SK-N-SH (cell line): ENCODE results near the gene RNF145.

Source experiments
- ELF1 ChIP-seq: IDR thresholded peaks from 2 replicates; pipeline ENCODE4 v1.4.0; 2012
- EP300 ChIP-seq, 2 experiments: IDR thresholded peaks; 2 replicates each; pipeline versions ENCODE4 v1.4.0 to v1.6.1; 2012; ENCODE audit warnings: borderline replicate concordance in 1 of 2, low read depth in 1 of 2, low read length in 1 of 2
- GATA2 ChIP-seq: sonication (generic); formaldehyde crosslinking; IDR thresholded peaks from 2 replicates; pipeline ENCODE4 v1.5.0; 2020; ENCODE audit warnings: mild to moderate bottlenecking, missing genetic modification reagents
- JUND ChIP-seq: IDR thresholded peaks from 2 replicates; pipeline ENCODE4 v1.4.0; 2012
- POLR2AphosphoS5 ChIP-seq: IDR thresholded peaks from 2 replicates; pipeline ENCODE4 v1.6.1; 2012; ENCODE audit warnings: low read depth, low read length
- RCOR1 ChIP-seq: fragments of 150-350 bp; IDR thresholded peaks from 2 replicates; pipeline ENCODE4 v1.6.1; 2017; ENCODE audit warnings: antibody characterized with exemption, low read length
- SMC3 ChIP-seq: IDR thresholded peaks from 2 replicates; pipeline ENCODE4 v1.6.1; 2012; ENCODE audit warnings: low read depth, low read length, improper control_type of control experiment
- TAF1 ChIP-seq: IDR thresholded peaks from 2 replicates; pipeline ENCODE4 v1.6.1; 2012; ENCODE audit warnings: low read depth, mild to moderate bottlenecking, low read length, moderate library complexity, borderline replicate concordance
- TF ChIP-seq, protein P1 (sequence below): fragments of 200-600 bp; sonication (generic); IDR thresholded peaks from 2 replicates; pipeline ENCODE4 v1.6.1; 2017; ENCODE audit warnings: antibody characterized with exemption, mild to moderate bottlenecking, moderate library complexity
- TF ChIP-seq, protein P2 (sequence below): fragments of 150-350 bp; IDR thresholded peaks from 2 replicates; pipeline ENCODE4 v1.6.1; 2017; ENCODE audit warnings: antibody characterized with exemption, low read length, low read depth, borderline replicate concordance
- TF ChIP-seq, protein P3 (sequence below): IDR thresholded peaks from 2 replicates; pipeline ENCODE4 v1.4.0; 2012; ENCODE audit warnings: low read depth, borderline replicate concordance
- TF ChIP-seq, protein P4 (sequence below): fragments of 150-350 bp; IDR thresholded peaks from 2 replicates; pipeline ENCODE4 v1.6.1; 2016; ENCODE audit warnings: mild to moderate bottlenecking, low read depth, low read length
- TF ChIP-seq, protein P5 (sequence below): IDR thresholded peaks from 2 replicates; pipeline ENCODE4 v1.6.1; 2012; ENCODE audit warnings: mild to moderate bottlenecking, low read depth, low read length, moderate library complexity
- TF ChIP-seq, protein P6 (sequence below): IDR thresholded peaks from 2 replicates; pipeline ENCODE4; 2012

DNA sequence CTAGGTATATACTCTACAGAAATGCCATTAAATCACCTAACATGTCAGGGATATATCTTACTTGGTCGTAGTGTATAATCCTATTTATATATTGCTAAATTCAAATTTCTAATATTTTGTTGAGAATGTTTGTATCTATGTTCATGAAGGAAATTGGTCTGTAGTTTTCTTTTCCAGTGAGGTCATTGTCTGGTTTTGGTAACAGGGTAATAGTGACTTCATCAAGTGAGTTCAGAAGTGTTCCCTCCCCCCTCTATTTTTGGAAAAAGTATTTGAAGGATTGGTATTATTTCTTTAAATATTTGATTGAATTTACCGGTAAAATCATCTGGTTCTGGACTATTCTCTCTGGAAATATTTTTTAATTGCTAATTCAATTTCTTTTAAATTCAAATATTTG is 86.2 kb downstream of the RNF145 start:
- TF ChIP-seq, protein P1, sequence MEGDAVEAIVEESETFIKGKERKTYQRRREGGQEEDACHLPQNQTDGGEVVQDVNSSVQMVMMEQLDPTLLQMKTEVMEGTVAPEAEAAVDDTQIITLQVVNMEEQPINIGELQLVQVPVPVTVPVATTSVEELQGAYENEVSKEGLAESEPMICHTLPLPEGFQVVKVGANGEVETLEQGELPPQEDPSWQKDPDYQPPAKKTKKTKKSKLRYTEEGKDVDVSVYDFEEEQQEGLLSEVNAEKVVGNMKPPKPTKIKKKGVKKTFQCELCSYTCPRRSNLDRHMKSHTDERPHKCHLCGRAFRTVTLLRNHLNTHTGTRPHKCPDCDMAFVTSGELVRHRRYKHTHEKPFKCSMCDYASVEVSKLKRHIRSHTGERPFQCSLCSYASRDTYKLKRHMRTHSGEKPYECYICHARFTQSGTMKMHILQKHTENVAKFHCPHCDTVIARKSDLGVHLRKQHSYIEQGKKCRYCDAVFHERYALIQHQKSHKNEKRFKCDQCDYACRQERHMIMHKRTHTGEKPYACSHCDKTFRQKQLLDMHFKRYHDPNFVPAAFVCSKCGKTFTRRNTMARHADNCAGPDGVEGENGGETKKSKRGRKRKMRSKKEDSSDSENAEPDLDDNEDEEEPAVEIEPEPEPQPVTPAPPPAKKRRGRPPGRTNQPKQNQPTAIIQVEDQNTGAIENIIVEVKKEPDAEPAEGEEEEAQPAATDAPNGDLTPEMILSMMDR, result no peak
- no peak for TF ChIP-seq JUND
- TF ChIP-seq EP300 (IDR thresholded peaks at IDR 0.05; ENCODE audit: borderline replicate concordance in 1 of 2, low read depth in 1 of 2, low read length in 1 of 2), result no peak
- TF ChIP-seq, protein P2, sequence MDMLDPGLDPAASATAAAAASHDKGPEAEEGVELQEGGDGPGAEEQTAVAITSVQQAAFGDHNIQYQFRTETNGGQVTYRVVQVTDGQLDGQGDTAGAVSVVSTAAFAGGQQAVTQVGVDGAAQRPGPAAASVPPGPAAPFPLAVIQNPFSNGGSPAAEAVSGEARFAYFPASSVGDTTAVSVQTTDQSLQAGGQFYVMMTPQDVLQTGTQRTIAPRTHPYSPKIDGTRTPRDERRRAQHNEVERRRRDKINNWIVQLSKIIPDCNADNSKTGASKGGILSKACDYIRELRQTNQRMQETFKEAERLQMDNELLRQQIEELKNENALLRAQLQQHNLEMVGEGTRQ, result no peak
- TF ChIP-seq TAF1, result no peak
- TF ChIP-seq, protein P3, sequence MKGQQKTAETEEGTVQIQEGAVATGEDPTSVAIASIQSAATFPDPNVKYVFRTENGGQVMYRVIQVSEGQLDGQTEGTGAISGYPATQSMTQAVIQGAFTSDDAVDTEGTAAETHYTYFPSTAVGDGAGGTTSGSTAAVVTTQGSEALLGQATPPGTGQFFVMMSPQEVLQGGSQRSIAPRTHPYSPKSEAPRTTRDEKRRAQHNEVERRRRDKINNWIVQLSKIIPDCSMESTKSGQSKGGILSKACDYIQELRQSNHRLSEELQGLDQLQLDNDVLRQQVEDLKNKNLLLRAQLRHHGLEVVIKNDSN, result no peak
- no peak for TF ChIP-seq GATA2
- TF ChIP-seq, protein P4, sequence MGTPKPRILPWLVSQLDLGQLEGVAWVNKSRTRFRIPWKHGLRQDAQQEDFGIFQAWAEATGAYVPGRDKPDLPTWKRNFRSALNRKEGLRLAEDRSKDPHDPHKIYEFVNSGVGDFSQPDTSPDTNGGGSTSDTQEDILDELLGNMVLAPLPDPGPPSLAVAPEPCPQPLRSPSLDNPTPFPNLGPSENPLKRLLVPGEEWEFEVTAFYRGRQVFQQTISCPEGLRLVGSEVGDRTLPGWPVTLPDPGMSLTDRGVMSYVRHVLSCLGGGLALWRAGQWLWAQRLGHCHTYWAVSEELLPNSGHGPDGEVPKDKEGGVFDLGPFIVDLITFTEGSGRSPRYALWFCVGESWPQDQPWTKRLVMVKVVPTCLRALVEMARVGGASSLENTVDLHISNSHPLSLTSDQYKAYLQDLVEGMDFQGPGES, result no peak
- TF ChIP-seq SMC3, result no peak
- TF ChIP-seq, protein P5, sequence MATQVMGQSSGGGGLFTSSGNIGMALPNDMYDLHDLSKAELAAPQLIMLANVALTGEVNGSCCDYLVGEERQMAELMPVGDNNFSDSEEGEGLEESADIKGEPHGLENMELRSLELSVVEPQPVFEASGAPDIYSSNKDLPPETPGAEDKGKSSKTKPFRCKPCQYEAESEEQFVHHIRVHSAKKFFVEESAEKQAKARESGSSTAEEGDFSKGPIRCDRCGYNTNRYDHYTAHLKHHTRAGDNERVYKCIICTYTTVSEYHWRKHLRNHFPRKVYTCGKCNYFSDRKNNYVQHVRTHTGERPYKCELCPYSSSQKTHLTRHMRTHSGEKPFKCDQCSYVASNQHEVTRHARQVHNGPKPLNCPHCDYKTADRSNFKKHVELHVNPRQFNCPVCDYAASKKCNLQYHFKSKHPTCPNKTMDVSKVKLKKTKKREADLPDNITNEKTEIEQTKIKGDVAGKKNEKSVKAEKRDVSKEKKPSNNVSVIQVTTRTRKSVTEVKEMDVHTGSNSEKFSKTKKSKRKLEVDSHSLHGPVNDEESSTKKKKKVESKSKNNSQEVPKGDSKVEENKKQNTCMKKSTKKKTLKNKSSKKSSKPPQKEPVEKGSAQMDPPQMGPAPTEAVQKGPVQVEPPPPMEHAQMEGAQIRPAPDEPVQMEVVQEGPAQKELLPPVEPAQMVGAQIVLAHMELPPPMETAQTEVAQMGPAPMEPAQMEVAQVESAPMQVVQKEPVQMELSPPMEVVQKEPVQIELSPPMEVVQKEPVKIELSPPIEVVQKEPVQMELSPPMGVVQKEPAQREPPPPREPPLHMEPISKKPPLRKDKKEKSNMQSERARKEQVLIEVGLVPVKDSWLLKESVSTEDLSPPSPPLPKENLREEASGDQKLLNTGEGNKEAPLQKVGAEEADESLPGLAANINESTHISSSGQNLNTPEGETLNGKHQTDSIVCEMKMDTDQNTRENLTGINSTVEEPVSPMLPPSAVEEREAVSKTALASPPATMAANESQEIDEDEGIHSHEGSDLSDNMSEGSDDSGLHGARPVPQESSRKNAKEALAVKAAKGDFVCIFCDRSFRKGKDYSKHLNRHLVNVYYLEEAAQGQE, result no peak
- no peak for TF ChIP-seq ELF1
- no peak for TF ChIP-seq RCOR1
- TF ChIP-seq POLR2AphosphoS5, result no peak
- TF ChIP-seq, protein P6, sequence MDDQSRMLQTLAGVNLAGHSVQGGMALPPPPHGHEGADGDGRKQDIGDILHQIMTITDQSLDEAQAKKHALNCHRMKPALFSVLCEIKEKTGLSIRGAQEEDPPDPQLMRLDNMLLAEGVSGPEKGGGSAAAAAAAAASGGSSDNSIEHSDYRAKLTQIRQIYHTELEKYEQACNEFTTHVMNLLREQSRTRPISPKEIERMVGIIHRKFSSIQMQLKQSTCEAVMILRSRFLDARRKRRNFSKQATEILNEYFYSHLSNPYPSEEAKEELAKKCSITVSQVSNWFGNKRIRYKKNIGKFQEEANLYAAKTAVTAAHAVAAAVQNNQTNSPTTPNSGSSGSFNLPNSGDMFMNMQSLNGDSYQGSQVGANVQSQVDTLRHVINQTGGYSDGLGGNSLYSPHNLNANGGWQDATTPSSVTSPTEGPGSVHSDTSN, result no peak
